ENCODE results near the gene ZDHHC13.

ZDHHC13 gene

GRCh38 chr11:19087658-19088057 is 29.3 kb upstream of the ZDHHC13 start:
- no peak for DNase-seq (ENCODE audit: low read depth, low spot score)
- no peak overlapping the region for H3K9ac ChIP-seq (ENCODE audit: insufficient read length, low read depth)
- no peak overlapping the region for H3K4me3 ChIP-seq (ENCODE audit: insufficient read length, low read depth)
- TF ChIP-seq SUZ12 (IDR thresholded peaks at IDR 0.05; ENCODE audit: extremely low read depth, insufficient read depth, insufficient read length), result no peak
- no peak for TF ChIP-seq ZNF274 (IDR thresholded peaks at IDR 0.05; ENCODE audit: low read depth, low read length)
- no peak for TF ChIP-seq YY1 (IDR thresholded peaks at IDR 0.05; ENCODE audit: insufficient read depth, insufficient read length)
- no peaks in the 10 kb centered on the region for H3K36me3 ChIP-seq (ENCODE audit: insufficient read depth, insufficient read length, low read length)
- no peaks in the 10 kb centered on the region for H3K4me1 ChIP-seq (ENCODE audit: insufficient read depth, insufficient read length)
- H3K9me3 ChIP-seq (ENCODE audit: insufficient read depth, low read length), result no peaks in the 10 kb centered on the region
- H3K27me3 ChIP-seq (ENCODE audit: insufficient read depth, insufficient read length), result no peaks in the 10 kb centered on the region

- TF ChIP-seq YY1 (IDR thresholded peaks at IDR 0.05; ENCODE audit: insufficient read depth, insufficient read length), result no peak
- TF ChIP-seq SUZ12 (IDR thresholded peaks at IDR 0.05; ENCODE audit: extremely low read depth, insufficient read depth, insufficient read length), result no peak
- Histone ChIP-seq H3K4me1 (ENCODE audit: insufficient read depth, insufficient read length) (no peaks in the 10 kb centered on the region), H3K4me3 (ENCODE audit: insufficient read length, low read depth) (no peak overlapping the region)
Measured at GRCh38 chr11:19088791-19089190, 28.2 kb upstream of the ZDHHC13 start.

GRCh38 chr11:19089421-19089820 is 27.5 kb upstream of the ZDHHC13 start:
- Histone ChIP-seq H3K36me3 (ENCODE audit: insufficient read depth, insufficient read length, low read length) (no peaks in the 10 kb centered on the region), H3K27me3 (ENCODE audit: insufficient read depth, insufficient read length) (no peaks in the 10 kb centered on the region), H3K4me1 (ENCODE audit: insufficient read depth, insufficient read length) (no peaks in the 10 kb centered on the region), H3K9ac (ENCODE audit: insufficient read length, low read depth) (no peak overlapping the region), H3K9me3 (ENCODE audit: insufficient read depth, low read length) (no peaks in the 10 kb centered on the region), H3K4me3 (ENCODE audit: insufficient read length, low read depth) (no peak overlapping the region)
- DNase-seq (ENCODE audit: low read depth, low spot score), result no peak
- TF ChIP-seq ZNF274 (IDR thresholded peaks at IDR 0.05; ENCODE audit: low read depth, low read length), result no peak

More at GRCh38 chr11:19088791-19089190, 28.2 kb upstream of the ZDHHC13 start:
- Histone ChIP-seq H3K9ac (ENCODE audit: insufficient read length, low read depth) (no peak overlapping the region), H3K27me3 (ENCODE audit: insufficient read depth, insufficient read length) (no peaks in the 10 kb centered on the region), H3K9me3 (ENCODE audit: insufficient read depth, low read length) (no peaks in the 10 kb centered on the region), H3K36me3 (ENCODE audit: insufficient read depth, insufficient read length, low read length) (no peaks in the 10 kb centered on the region)
- no peak for DNase-seq (ENCODE audit: low read depth, low spot score)

- H3K27me3 ChIP-seq (ENCODE audit: insufficient read depth, insufficient read length), result no peaks in the 10 kb centered on the region
- no peak for DNase-seq (ENCODE audit: low read depth, low spot score)
- TF ChIP-seq ZNF274 (IDR thresholded peaks at IDR 0.05; ENCODE audit: low read depth, low read length) (no peak), SUZ12 (IDR thresholded peaks at IDR 0.05; ENCODE audit: extremely low read depth, insufficient read depth, insufficient read length) (no peak), YY1 (IDR thresholded peaks at IDR 0.05; ENCODE audit: insufficient read depth, insufficient read length) (no peak)
- H3K9ac ChIP-seq (ENCODE audit: insufficient read length, low read depth), result no peak overlapping the region
- H3K9me3 ChIP-seq (ENCODE audit: insufficient read depth, low read length), result no peaks in the 10 kb centered on the region
- no peaks in the 10 kb centered on the region for H3K36me3 ChIP-seq (ENCODE audit: insufficient read depth, insufficient read length, low read length)
- no peak overlapping the region for H3K4me3 ChIP-seq (ENCODE audit: insufficient read length, low read depth)
- H3K4me1 ChIP-seq (ENCODE audit: insufficient read depth, insufficient read length), result no peaks in the 10 kb centered on the region
Measured at GRCh38 chr11:19091366-19091765, 25.6 kb upstream of the ZDHHC13 start.

- no peaks in the 10 kb centered on the region for H3K4me1 ChIP-seq (ENCODE audit: insufficient read depth, insufficient read length)
- no peaks in the 10 kb centered on the region for H3K9me3 ChIP-seq (ENCODE audit: insufficient read depth, low read length)
- H3K27me3 ChIP-seq (ENCODE audit: insufficient read depth, insufficient read length), result no peaks in the 10 kb centered on the region
- H3K4me3 ChIP-seq (ENCODE audit: insufficient read length, low read depth), result no peak overlapping the region
- H3K9ac ChIP-seq (ENCODE audit: insufficient read length, low read depth), result no peak overlapping the region
- TF ChIP-seq SUZ12 (IDR thresholded peaks at IDR 0.05; ENCODE audit: extremely low read depth, insufficient read depth, insufficient read length), result no peak
- TF ChIP-seq ZNF274 (IDR thresholded peaks at IDR 0.05; ENCODE audit: low read depth, low read length), result no peak
- TF ChIP-seq YY1 (IDR thresholded peaks at IDR 0.05; ENCODE audit: insufficient read depth, insufficient read length), result no peak
- no peaks in the 10 kb centered on the region for H3K36me3 ChIP-seq (ENCODE audit: insufficient read depth, insufficient read length, low read length)
- no peak for DNase-seq (ENCODE audit: low read depth, low spot score)
Measured at GRCh38 chr11:19092342-19092741, 24.6 kb upstream of the ZDHHC13 start.

- DNase-seq (ENCODE audit: low read depth, low spot score), result no peak
- no peak for TF ChIP-seq ZNF274 (IDR thresholded peaks at IDR 0.05; ENCODE audit: low read depth, low read length)
- no peak for TF ChIP-seq YY1 (IDR thresholded peaks at IDR 0.05; ENCODE audit: insufficient read depth, insufficient read length)
- TF ChIP-seq SUZ12 (IDR thresholded peaks at IDR 0.05; ENCODE audit: extremely low read depth, insufficient read depth, insufficient read length), result no peak
- Histone ChIP-seq H3K27me3 (ENCODE audit: insufficient read depth, insufficient read length) (no peaks in the 10 kb centered on the region), H3K9me3 (ENCODE audit: insufficient read depth, low read length) (no peaks in the 10 kb centered on the region), H3K9ac (ENCODE audit: insufficient read length, low read depth) (no peak overlapping the region), H3K4me3 (ENCODE audit: insufficient read length, low read depth) (no peak overlapping the region), H3K4me1 (ENCODE audit: insufficient read depth, insufficient read length) (no peaks in the 10 kb centered on the region), H3K36me3 (ENCODE audit: insufficient read depth, insufficient read length, low read length) (no peaks in the 10 kb centered on the region)
Measured at GRCh38 chr11:19092850-19093249, 24.1 kb upstream of the ZDHHC13 start.

GRCh38 chr11:19093976-19094375 is 23.0 kb upstream of the ZDHHC13 start:
- no peak for DNase-seq (ENCODE audit: low read depth, low spot score)
- TF ChIP-seq ZNF274 (IDR thresholded peaks at IDR 0.05; ENCODE audit: low read depth, low read length) (no peak), YY1 (IDR thresholded peaks at IDR 0.05; ENCODE audit: insufficient read depth, insufficient read length) (no peak), SUZ12 (IDR thresholded peaks at IDR 0.05; ENCODE audit: extremely low read depth, insufficient read depth, insufficient read length) (no peak)
- Histone ChIP-seq H3K4me1 (ENCODE audit: insufficient read depth, insufficient read length) (no peaks in the 10 kb centered on the region), H3K4me3 (ENCODE audit: insufficient read length, low read depth) (no peak overlapping the region), H3K9ac (ENCODE audit: insufficient read length, low read depth) (no peak overlapping the region), H3K27me3 (ENCODE audit: insufficient read depth, insufficient read length) (no peaks in the 10 kb centered on the region), H3K9me3 (ENCODE audit: insufficient read depth, low read length) (no peaks in the 10 kb centered on the region), H3K36me3 (ENCODE audit: insufficient read depth, insufficient read length, low read length) (no peaks in the 10 kb centered on the region)

GRCh38 chr11:19094859-19095258 is 22.1 kb upstream of the ZDHHC13 start:
- Histone ChIP-seq H3K27me3 (ENCODE audit: insufficient read depth, insufficient read length) (no peaks in the 10 kb centered on the region), H3K9ac (ENCODE audit: insufficient read length, low read depth) (no peak overlapping the region), H3K36me3 (ENCODE audit: insufficient read depth, insufficient read length, low read length) (no peaks in the 10 kb centered on the region), H3K4me3 (ENCODE audit: insufficient read length, low read depth) (no peak overlapping the region), H3K4me1 (ENCODE audit: insufficient read depth, insufficient read length) (no peaks in the 10 kb centered on the region), H3K9me3 (ENCODE audit: insufficient read depth, low read length) (no peaks in the 10 kb centered on the region)
- no peak for DNase-seq (ENCODE audit: low read depth, low spot score)
- no peak for TF ChIP-seq ZNF274 (IDR thresholded peaks at IDR 0.05; ENCODE audit: low read depth, low read length)
- TF ChIP-seq SUZ12 (IDR thresholded peaks at IDR 0.05; ENCODE audit: extremely low read depth, insufficient read depth, insufficient read length), result no peak
- TF ChIP-seq YY1 (IDR thresholded peaks at IDR 0.05; ENCODE audit: insufficient read depth, insufficient read length), result no peak

Measured in NT2/D1 (cell line).